ENCODE measurements around the gene ANKRD37. TPM values are rescaled to one million over a fixed set of nuclear protein-coding genes. Genes with fewer than 3 reads are reported as not detected.

ANKRD37 gene
- total RNA-seq, 6 donors from 2014 or later, result 4.4 to 17.4 (median 10.4) TPM

- DNase-seq (no peak), ATAC-seq (ENCODE audit: low FRiP score in 2 of 2) (no peak)
- no peaks in the 10 kb centered on the region for H3K4me1 ChIP-seq
- TF ChIP-seq POLR2A (IDR thresholded peaks at IDR 0.05) (no peak), POLR2AphosphoS5 (IDR thresholded peaks at IDR 0.05) (no peak)
- peaks cover 6 to 60% (median 19%) of the 10 kb centered on the region in 4 donors for H3K36me3 ChIP-seq
- H3K27ac ChIP-seq, result no peak overlapping the region
- no peak overlapping the region for H3K4me3 ChIP-seq
- no peaks in the 10 kb centered on the region for H3K27me3 ChIP-seq
- H3K9me3 ChIP-seq, result no peaks in the 10 kb centered on the region
- WGBS, 2 donors, result 98 to 100% methylated on average over 2 of the region's 2 CpGs
Observed at GRCh38 chr4:185352741-185353140, 43.9 kb upstream of the ANKRD37 start.

- H3K4me1 ChIP-seq, result no peaks in the 10 kb centered on the region
- DNase-seq (no peak), ATAC-seq (ENCODE audit: low FRiP score in 2 of 2) (peak in 1 of 2 donors; percentile 32)
- 91 to 96% methylated on average over 5 of the region's 5 CpGs for WGBS, 2 donors
- no peaks in the 10 kb centered on the region for H3K27me3 ChIP-seq
- no peaks in the 10 kb centered on the region for H3K9me3 ChIP-seq
- H3K36me3 ChIP-seq, result peaks cover 7 to 43% (median 10%) of the 10 kb centered on the region in 4 donors
- TF ChIP-seq EP300 (IDR thresholded peaks at IDR 0.05), result no peak
- TF ChIP-seq CTCF (IDR thresholded peaks at IDR 0.05), result no peak
- TF ChIP-seq POLR2AphosphoS5 (IDR thresholded peaks at IDR 0.05), result no peak
- no peak for TF ChIP-seq POLR2A (IDR thresholded peaks at IDR 0.05)
- H3K4me3 ChIP-seq, result no peak overlapping the region
- no peak overlapping the region for H3K27ac ChIP-seq
Observed at GRCh38 chr4:185357211-185357610, 39.4 kb upstream of the ANKRD37 start.

- H3K36me3 ChIP-seq, result peaks cover 4 to 38% (median 9%) of the 10 kb centered on the region in 4 donors
- no peaks in the 10 kb centered on the region for H3K4me1 ChIP-seq
- TF ChIP-seq POLR2A (IDR thresholded peaks at IDR 0.05), result no peak
- no peak for TF ChIP-seq POLR2AphosphoS5 (IDR thresholded peaks at IDR 0.05)
- TF ChIP-seq CTCF (IDR thresholded peaks at IDR 0.05), result no peak
- no peak for TF ChIP-seq EP300 (IDR thresholded peaks at IDR 0.05)
Observed at GRCh38 chr4:185357733-185358440, 38.8 kb upstream of the ANKRD37 start.

GRCh38 chr4:185358514-185358913 is 38.1 kb upstream of the ANKRD37 start:
- TF ChIP-seq CTCF (IDR thresholded peaks at IDR 0.05) (no peak), POLR2AphosphoS5 (IDR thresholded peaks at IDR 0.05) (no peak), EP300 (IDR thresholded peaks at IDR 0.05) (no peak), POLR2A (IDR thresholded peaks at IDR 0.05) (no peak)
- Histone ChIP-seq H3K27ac (no peak overlapping the region), H3K4me3 (no peak overlapping the region), H3K9me3 (no peaks in the 10 kb centered on the region), H3K4me1 (no peaks in the 10 kb centered on the region), H3K36me3 (peaks cover 0 to 33% (median 9%) of the 10 kb centered on the region in 4 donors), H3K27me3 (no peaks in the 10 kb centered on the region)
- 72 to 76% methylated on average over 4 of the region's 4 CpGs for WGBS, 2 donors
- ATAC-seq (ENCODE audit: low FRiP score in 2 of 2) (no peak), DNase-seq (no peak)

More at GRCh38 chr4:185357733-185358440, 38.8 kb upstream of the ANKRD37 start:
- Histone ChIP-seq H3K27ac (no peak overlapping the region), H3K27me3 (no peaks in the 10 kb centered on the region), H3K9me3 (no peaks in the 10 kb centered on the region), H3K4me3 (no peak overlapping the region)
- ATAC-seq (ENCODE audit: low FRiP score in 2 of 2), result no peak
- no peak for DNase-seq
- WGBS, 2 donors, result 82 to 88% methylated on average over 7 of the region's 7 CpGs

GRCh38 chr4:185358959-185359358 is 37.7 kb upstream of the ANKRD37 start:
- Histone ChIP-seq H3K9me3 (no peaks in the 10 kb centered on the region), H3K36me3 (peaks cover 0 to 31% (median 9%) of the 10 kb centered on the region in 4 donors), H3K4me3 (no peak overlapping the region), H3K27ac (no peak overlapping the region), H3K4me1 (no peaks in the 10 kb centered on the region), H3K27me3 (no peaks in the 10 kb centered on the region)
- 91 to 97% methylated on average over 4 of the region's 4 CpGs for WGBS, 2 donors
- DNase-seq, result no peak
- TF ChIP-seq POLR2AphosphoS5 (IDR thresholded peaks at IDR 0.05) (no peak), EP300 (IDR thresholded peaks at IDR 0.05) (no peak), CTCF (IDR thresholded peaks at IDR 0.05) (no peak), POLR2A (IDR thresholded peaks at IDR 0.05) (no peak)
- ATAC-seq (ENCODE audit: low FRiP score in 2 of 2), result no peak

All from upper lobe of left lung (tissue), 6 donors.